HG03066 (cell line): ENCODE results near the gene SEC22A.
A peak's percentile ranks its signal among the peaks of the same experiment; 100 is the strongest.

Experiments
- ATAC-seq: cut with Tn5 transposase; IDR thresholded peaks from one replicate; pipeline ENCODE4 v1.9.1; 2021; ENCODE audit warnings: low read depth; ENCODE audit not compliant: unreplicated experiment

Gene SEC22A, protein sequence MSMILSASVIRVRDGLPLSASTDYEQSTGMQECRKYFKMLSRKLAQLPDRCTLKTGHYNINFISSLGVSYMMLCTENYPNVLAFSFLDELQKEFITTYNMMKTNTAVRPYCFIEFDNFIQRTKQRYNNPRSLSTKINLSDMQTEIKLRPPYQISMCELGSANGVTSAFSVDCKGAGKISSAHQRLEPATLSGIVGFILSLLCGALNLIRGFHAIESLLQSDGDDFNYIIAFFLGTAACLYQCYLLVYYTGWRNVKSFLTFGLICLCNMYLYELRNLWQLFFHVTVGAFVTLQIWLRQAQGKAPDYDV

DNA sequence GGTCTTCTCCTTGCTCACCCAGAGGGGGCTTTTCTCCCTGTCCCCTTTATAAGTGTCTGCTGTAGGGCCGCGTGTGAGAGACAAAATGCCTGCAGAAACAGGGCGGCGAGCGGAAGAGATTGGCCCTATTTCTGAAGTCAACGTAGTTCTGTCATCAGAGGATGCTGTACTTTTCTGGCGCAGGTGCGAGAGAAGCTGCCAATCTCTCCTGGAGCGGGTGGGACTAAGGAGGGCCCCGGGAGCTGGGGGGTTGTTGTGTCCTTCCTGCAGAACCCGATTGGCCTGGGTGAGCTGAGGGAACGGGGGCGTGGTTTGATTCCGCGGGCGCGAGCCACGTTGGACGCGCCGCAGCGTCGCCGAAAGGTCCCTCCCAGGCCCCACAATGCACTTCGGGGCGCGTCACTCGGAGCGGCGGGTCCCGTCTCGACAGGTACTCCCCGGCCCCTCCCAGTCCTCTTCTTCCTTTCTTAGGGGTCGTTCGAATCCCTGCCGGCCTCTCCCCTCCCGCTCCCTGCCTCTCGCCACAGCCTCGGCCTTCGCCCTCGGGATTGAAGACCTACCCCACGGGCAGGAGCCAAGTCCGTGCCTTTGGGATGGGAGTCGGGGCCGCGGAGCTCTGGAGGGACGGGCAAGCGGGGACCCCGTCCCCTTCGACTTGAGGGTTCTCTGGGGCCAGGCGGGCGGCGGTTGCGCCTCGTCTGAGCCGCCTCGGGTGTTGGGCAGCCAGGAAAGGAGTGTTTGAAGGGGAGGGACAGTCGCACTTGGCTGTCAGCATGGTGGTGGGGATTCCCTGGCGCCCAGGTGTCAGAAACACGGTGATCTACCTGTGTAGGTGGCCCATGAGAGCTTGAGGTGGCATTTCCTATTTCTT, at the start of gene SEC22A:
Gene SEC22A (plus strand): TSS at position 387 of the 871 bp plus-strand sequence. CDS start 7,275 bp downstream, outside the sequence.
- peak; percentile 98 for ATAC-seq

DNA sequence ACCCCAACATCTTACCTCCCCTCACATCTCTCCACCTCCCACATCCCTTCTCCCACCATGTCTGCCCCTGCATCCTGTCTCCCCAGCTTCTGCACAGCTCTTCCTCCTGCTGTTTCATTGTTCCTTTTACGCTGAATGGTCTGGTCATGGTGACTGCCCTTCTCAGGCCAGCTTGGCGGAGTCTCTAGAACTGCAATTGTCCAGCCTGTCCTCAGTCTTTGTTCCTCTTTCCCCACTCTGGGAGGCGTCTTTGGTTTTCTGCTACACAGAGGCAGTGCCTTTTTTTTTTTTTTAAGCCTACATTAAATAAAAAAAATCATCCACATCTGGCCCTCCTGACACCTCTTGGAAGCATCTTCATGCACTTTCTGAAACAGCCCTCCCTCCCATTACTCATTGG, 49.1 kb upstream of the SEC22A start:
- ATAC-seq = no peak

DNA sequence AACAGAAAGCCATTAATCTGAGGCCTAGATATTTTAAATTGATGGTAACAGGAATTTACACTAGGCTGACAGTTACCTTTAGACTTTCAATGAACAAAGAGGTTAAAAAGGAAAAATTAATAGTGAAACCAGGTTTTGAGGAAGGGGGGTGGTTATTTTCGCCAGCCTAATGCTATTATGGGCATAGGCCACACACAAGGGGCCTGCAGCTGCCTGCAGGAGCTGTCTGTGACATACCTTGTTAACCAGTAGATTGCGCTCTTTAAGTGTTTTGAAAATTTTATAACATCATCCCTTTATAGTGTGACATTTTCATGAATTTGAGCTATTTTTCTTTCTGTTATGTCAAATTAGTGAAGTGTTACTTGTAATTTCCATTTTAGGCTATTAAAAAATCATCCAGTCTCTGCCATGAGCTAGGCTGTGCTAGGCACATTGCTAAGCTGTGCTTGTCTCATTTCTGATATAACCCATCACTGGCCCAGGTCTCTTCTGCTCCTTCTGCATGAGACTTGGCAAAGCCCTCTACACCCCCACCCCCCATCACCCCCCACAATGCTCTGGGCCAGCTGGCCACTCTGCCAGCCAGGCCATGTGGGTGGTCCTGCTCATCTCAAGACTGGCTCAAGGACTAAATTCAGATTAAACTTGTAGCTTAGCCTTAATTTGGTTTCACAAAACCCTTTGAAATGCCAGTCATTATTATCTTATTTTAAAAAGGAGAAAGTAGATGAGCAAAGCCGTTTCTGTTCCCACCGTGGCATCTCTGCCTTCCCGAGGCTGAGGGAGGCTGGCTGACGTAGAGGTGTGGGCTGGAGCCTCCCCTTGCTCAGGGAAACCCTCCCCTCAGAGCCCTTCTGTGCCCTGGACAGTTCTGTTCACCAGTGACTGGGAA, 48.4 kb upstream of the SEC22A start:
- no peak for ATAC-seq

DNA sequence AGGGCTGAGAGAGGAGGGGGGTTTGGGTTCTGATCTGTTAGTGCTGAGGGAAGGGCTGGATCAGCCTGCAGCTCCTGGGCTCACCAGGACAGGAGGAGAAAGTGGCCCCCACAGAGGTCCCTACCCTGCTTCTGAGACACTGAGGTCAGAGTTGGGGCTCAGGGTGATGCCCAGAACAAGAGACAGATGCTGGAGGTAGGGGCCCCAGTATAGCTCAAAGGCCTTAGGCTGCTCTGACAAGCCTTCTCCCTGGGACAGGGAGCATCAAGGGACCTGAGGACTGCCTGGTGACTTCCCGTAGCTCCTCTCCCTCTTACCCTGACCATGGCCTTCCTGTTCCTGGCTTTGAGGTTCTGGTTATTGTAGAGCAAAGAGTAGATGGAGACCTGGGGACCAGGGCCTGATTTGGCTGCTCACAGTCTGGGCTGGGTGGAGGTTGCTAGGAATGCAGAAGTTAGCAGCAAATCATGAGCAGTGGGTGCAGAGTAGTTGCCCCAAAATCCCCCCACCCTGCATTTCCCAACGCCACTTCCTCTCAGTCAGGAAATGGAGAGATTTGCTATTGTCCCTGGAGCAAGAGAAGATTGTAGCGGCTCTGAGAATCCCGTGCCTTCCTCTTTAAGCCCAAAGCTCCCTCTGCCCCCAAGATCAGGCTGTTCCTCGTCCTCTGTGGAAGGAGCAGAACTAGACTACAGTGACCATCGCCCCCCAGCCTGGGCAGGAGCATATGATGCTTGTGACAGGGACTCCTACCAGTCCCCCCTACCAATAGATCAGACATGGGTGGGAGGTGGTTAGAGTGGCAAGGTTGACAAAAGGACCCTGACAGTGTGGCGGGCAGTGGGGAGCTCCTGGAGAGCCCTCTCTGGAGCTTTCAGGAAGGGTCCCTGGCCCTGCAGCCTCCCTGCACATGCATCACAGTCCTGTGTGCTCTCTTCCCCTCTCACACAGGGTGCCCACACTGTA, 47.4 kb upstream of the SEC22A start:
- ATAC-seq = no peak

DNA sequence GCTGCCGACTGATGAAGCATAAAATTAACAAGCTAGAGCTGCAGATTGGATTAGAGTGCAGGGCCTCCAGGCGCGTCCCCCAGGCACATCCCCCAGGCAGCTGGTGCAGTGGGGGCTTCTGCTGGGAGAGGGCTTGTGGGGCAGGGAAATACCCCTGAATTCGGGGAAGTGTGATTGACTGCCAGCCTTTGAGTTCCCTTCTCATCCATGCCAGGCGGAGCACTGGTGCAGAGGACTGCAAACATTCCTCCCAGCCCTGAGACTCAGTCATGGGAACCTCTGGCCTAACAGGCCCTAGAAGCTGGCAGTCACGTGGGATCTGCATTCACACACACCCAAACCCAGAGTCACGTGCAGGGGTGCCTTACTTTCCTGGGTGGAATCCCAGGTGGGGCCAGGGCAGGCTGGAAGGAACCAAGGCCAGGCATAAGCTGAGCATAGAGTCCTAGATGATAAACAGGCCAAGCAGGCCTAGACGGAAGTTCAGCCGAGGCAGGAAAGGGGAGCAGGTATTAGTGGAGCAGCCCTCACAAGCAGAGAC, 46.2 kb upstream of the SEC22A start:
- no peak for ATAC-seq

DNA sequence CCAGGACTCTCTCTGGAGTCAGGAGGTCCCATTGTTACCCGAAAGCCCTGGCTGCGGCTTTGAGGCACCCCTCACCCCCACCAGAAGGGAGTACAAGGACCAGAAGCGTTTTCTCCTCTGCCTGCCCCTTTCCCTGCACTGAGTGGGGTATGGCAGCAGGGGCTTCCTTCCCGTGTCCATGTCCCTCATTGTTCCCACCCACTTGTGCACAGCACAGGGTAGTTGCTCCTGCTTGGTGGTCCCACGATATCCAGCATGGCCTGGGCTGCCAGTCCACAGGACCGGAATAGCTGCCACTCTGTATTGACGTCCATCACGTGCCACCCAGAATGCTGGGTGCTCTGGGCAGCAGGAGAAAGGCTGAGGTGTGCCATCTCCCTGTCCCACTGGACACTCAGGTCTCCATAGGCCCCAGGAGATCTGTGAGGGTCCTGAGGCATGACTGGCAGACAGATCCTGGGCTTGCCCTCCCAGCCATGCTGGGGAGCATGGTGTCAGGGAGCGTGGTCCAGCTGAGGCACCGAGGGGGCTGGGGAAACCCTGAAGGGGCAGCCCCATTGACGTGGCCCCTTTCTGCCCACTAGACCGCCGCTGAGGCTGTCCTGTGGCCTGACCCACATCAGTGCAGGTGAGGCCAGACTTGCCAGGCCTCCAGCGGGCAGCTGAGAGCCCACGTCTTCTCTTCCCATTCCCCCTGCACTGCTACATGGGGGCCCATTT, 45.3 kb upstream of the SEC22A start:
- ATAC-seq = no peak

DNA sequence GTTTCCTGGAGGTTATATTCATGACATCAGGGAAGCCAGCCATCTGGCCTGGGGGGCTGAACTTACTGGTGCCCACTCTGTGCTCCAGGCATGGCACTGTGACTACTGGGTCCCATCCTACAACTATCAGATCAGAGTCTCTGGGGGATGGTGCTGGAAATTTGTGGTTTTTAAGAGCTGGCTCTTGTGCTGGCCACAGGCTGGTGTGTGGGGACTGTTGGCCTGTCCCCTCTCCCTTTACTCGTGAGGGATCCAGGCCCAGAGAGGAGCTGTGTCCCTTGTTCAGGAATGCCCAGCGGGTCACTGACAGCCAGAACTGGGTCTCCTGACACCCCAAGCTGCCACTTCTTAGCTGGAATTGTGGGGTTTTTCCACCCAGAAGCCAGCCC, 44.5 kb upstream of the SEC22A start:
- no peak for ATAC-seq

DNA sequence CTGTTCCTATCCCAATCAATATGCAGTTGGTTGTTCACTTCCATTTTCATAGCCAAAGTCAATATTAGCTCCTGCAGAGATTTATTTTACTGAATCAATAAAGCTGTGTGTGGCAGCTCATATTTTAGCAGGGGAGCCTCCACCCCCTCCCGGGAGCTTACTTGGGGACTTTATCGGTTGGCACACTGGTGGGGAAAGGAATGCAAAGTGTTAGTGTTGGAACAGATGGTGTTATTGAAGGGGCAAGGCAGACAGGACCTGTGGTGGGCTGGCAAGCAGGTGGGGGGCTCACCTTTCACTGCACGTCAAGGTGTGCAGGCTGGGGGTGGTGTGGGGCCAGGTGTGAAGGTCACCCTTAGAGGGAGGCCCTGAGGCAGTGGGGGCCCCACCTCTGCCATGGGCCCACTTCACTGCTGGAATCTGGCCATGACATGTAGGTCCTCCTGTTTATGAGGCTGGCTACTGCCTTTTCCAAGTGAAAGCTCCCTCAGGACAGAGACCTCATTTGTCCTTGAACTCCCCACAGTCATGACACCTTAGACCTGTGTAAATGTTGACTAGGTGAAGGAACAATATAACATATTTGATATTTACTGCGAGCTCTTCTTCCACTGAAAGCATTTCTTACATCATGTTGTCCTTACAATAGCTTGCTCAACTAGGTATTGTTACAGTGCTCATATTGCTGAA, 44.0 kb upstream of the SEC22A start:
- no peak for ATAC-seq

DNA sequence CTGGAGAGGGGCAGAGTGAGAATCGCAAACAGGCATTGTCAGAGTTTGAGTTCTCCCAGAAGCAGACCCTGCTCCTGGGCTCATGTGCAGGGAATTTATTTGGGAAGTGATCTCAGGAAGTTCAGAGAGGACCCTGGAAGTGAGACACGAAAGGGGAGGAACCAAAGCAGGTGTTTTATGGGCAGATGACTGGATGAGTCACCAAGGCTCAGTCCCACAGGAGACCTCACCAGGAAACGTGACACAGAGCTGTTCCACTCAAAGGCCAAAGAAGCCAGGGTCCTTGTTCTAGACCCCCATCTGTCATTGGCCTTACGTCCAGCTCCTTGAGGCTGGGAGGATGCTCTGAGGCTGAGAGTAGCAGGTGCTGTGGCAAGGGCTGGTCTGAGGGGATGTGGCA, 43.4 kb upstream of the SEC22A start:
- ATAC-seq = no peak

DNA sequence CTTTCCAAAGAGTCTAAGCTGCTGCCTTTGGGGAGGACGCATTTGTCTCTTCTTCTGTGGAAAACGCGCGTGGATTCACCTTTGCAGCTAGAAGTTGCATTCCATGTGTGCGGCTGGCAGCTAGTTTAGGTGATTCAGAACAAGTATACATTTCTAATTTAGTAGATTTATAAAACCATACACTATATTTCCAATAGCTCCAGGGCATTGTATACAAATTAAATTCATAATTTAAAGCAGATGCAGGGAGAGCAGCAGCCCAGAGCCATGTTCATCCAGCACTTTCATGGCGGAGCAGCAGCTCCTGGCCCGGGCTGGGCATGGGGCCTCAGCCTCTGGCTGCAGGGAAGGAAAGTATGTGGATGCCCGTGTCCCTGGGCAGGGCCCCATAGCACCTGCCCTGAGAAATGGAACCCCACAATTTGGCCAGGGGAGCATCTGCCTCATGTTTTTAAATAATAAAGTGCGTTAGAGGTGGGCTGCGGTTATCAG, 42.8 kb upstream of the SEC22A start:
- no peak for ATAC-seq

DNA sequence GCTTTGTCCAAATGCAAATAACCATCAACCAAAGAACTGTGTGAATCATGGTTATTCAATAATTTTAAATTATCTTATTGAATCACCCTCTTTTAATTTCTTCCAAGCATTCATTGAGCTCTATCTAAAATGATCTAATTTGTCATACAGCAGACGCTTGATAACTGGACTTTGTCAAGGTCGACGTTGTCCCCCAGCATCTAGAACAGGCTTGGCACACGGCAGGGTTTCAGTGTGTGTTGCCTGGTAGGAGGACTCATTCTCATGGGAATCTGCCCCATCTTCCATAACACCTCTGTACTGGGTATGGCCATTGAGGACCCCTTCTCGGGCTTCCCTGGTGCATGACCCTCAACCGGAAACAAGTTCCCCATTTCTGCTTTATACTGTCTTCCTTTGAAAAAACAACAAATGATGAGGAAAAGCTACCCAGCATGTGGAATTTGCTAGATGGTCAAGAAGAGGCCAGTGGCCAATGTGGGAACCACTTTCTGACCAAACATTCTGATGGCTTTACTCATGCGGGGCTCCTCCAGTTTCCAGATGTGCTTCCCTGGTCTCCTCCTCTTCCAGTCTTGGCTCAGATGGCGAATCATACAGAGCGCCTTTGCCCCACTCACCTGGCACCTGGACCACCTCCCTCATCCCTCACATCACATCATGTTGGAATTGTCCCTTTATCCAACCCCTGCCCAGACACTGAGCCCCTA, 41.7 kb upstream of the SEC22A start:
- ATAC-seq = no peak

DNA sequence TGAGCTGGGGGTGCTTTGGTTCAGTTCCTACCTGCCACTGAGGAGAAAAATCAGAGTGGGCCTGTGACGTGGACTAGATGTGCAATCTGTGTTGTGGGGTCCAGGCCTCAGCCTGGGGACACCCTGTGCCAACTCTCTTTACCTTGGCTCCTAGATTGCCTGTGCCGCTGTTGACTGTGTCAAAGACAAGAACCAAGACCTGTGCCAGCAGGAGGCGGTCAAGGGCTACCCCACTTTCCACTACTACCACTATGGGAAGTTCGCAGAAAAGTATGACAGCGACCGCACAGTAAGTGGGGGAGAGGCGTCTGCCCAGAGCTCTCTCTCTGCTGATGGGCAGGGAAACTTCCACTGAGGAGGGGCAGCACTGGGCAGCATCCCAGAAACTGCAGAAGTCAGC, 40.6 kb upstream of the SEC22A start:
- no peak for ATAC-seq

DNA sequence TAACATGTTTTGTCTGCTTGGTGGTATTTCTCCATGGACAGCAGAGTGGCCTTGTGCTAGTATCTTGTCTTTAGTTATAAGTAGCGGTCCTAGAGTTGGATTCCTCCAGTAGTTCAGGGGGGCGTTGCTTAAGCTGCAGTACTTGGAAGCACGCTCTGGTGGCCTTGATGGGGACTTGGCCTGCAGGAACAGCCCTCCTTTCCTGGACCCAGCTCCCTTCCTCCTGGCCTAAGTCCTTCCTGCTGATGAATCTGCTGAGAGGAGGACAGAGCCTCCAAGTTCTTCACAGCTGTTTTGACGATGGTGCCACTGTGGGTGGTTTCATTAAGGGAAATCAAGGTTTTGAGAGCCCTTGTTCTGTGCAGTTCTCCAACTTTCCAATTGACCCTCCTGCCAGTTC, 38.6 kb upstream of the SEC22A start:
- ATAC-seq = no peak

DNA sequence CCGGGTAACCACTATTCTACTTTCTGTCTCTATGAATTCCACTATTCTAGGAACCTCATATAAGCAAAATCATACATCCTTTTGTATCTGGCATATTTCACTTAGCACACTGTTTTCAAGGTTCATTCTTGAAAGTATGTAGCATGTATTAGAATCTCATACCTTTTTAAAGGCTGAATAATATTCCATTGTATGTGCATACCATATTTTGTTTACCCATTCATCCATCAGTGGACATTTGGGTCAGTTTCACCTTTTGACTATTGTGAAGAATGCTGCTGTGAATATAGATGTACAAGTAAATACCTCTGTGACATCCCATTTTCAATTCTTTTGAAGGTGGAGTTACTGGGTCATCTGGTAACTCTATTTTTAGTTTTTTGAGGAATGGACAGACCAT, 36.6 kb upstream of the SEC22A start:
- ATAC-seq = no peak

DNA sequence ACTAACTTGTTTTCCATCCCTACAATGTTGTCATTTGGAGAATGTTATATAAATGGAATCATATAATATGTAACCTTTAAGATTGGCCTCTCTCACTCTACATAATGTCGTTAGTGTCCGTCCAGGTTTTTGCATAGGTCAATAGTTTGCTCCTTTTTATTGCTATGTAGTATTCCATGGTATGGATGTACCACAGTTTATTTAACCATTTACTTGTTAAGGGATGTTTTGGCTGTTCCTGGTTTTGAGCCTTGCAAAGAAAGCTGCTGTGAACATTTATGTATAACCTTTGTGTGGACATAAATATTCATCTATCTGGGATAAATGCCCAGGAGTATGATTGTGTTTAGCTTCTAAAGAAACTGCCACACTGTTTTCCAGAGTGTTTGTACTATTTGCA, 34.1 kb upstream of the SEC22A start:
- ATAC-seq = no peak

DNA sequence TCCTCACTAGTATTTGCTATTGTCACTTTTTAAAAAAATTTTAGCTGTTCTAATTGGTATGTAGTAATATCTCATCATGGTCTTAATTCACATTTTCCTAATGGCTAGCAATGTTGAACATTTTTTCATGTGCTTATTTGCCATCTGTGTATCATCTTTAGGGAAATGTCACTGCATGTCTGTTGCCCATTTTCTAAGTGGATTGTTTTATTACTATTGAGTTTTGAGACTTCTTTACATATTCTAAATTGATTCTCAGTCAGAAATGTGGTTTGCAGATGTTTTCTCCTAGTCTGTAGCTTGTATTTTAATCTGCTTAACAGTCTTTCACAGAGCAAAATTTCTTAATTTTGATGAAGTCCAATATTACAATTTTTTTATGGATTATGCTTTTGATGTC, 33.6 kb upstream of the SEC22A start:
- ATAC-seq = no peak

DNA sequence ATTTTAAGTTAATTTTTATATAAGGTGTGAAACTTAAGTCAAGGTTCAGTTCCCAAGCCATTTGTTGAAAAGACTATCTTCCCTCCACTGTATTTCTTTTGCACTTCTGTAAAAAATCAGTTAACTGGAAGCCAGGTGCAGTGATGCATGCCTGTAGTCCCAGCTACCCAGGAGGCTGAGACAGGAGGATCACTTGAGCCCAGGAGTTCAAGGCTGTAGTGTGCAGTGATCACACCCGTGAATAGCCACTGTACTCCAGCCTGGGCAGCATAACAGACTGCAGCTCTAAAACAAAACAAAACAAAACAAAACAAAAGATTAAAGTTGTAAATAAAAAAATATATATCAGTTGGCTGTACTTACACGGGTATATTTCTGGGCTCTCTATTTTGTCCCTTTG, 33.1 kb upstream of the SEC22A start:
- no peak for ATAC-seq

DNA sequence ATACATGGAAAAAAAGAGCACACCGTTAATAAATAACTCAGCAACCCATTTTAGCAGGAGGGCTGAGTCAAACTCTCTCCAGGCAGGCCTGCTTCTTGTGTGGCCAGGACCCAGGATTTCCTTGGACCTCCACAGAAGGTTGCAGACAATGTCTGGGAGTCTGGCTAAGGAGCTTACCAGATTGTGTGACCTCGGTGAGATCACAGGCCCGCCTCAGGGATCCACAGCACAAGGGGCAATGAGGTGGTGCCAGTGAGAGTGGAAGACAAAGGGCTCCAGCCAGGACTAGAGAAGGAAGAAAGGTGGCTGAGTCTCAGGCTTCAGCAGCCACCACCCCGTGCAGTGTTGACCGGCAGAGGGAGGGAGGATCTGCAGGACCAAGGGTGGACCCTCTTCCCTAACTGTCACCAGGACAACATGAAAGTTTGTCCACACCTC, 32.2 kb upstream of the SEC22A start:
- ATAC-seq = no peak
